ENCODE measurements around the gene PPP2R1B. TPM values are rescaled to one million over a fixed set of nuclear protein-coding genes. Genes with fewer than 3 reads are reported as not detected.

PPP2R1B gene
- total RNA-seq, 2 experiments from 2014 or later: 34.5 to 39.2 TPM

DNA sequence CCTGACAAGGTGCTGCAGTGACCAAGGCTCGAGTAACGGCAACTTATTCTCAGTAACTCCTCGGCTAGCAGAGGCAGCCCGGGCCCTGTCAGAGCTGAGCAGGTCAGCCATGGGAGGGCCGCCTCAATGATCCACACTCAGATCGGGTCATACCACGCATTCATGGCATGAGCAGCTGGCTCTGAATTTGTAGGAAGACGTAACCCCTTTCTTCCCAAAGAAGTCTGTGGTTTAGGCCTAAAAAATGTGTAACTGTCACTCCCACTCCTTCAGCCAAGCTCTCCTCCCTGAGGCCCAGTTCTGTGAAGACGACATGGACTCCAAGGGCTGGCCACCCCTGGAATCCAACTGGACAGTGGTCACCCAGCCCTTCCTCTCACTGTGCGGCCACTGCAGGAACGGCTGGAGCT, 30.0 kb downstream of the PPP2R1B start:
- Mint-ChIP-seq H3K4me1 (ENCODE audit: low read depth) (peaks cover 21% of the 10 kb centered on the region), H3K27ac (peak overlapping the region; percentile 19), H3K27me3 (no peaks in the 10 kb centered on the region), H3K36me3 (ENCODE audit: low read depth) (peaks cover 33% of the 10 kb centered on the region), H3K9me3 (no peaks in the 10 kb centered on the region), H3K4me3 (no peak overlapping the region)
- intact Hi-C loops (cut with DNase I, micrococcal nuclease): no loop called here
- DNase-seq (no peak), ATAC-seq (ENCODE audit: poor library complexity) (peak; percentile 16)
- no peaks in the 10 kb centered on the region for H3K27me3 ChIP-seq (ENCODE audit: control insufficient read depth in 1 of 2, insufficient read depth in 2 of 2, low read length in 2 of 2)
- H3K9me3 ChIP-seq (ENCODE audit: control insufficient read depth in 1 of 2, insufficient read depth in 1 of 2, low read length in 2 of 2): no peaks in the 10 kb centered on the region
- H3K27ac ChIP-seq (ENCODE audit: low read depth in 1 of 2, low read length in 2 of 2): no peak overlapping the region
- TF ChIP-seq, protein P1, sequence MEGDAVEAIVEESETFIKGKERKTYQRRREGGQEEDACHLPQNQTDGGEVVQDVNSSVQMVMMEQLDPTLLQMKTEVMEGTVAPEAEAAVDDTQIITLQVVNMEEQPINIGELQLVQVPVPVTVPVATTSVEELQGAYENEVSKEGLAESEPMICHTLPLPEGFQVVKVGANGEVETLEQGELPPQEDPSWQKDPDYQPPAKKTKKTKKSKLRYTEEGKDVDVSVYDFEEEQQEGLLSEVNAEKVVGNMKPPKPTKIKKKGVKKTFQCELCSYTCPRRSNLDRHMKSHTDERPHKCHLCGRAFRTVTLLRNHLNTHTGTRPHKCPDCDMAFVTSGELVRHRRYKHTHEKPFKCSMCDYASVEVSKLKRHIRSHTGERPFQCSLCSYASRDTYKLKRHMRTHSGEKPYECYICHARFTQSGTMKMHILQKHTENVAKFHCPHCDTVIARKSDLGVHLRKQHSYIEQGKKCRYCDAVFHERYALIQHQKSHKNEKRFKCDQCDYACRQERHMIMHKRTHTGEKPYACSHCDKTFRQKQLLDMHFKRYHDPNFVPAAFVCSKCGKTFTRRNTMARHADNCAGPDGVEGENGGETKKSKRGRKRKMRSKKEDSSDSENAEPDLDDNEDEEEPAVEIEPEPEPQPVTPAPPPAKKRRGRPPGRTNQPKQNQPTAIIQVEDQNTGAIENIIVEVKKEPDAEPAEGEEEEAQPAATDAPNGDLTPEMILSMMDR (IDR thresholded peaks at IDR 0.05): no peak
- H3K4me3 ChIP-seq (ENCODE audit: low read length): no peak overlapping the region
- H3K36me3 ChIP-seq (ENCODE audit: insufficient read depth, low read length): peaks cover 12% of the 10 kb centered on the region
- ChIA-PET POLR2A (no interaction called here), CTCF (interaction anchor here (0.6 kb wide), 1 partner anchor 193 kb away, joined by 4 read pairs; no protein-coding TSS in a partner anchor)
- peaks cover 6% of the 10 kb centered on the region for H3K4me1 ChIP-seq (ENCODE audit: insufficient read depth, low read length)

- ChIA-PET CTCF (no interaction called here), POLR2A (interaction anchor here (0.6 kb wide), 1 partner anchor 192 kb away, joined by 3 read pairs; no protein-coding TSS in a partner anchor)
- H3K27me3 Mint-ChIP-seq: no peaks in the 10 kb centered on the region
- H3K4me1 Mint-ChIP-seq (ENCODE audit: low read depth): peaks cover 21% of the 10 kb centered on the region
- H3K27me3 ChIP-seq (ENCODE audit: control insufficient read depth in 1 of 2, insufficient read depth in 2 of 2, low read length in 2 of 2): no peaks in the 10 kb centered on the region
- H3K4me1 ChIP-seq (ENCODE audit: insufficient read depth, low read length): peaks cover 6% of the 10 kb centered on the region
- peaks cover 26% of the 10 kb centered on the region for H3K36me3 Mint-ChIP-seq (ENCODE audit: low read depth)
- ATAC-seq (ENCODE audit: poor library complexity) (peak; percentile 33), DNase-seq (peak in 1 of 14 experiments; percentile 7)
- H3K4me3 Mint-ChIP-seq: no peak overlapping the region
- no peaks in the 10 kb centered on the region for H3K9me3 Mint-ChIP-seq
- H3K9me3 ChIP-seq (ENCODE audit: control insufficient read depth in 1 of 2, insufficient read depth in 1 of 2, low read length in 2 of 2): no peaks in the 10 kb centered on the region
- H3K36me3 ChIP-seq (ENCODE audit: insufficient read depth, low read length): peaks cover 5% of the 10 kb centered on the region
- intact Hi-C loops (cut with DNase I, micrococcal nuclease): no loop called here
- no peak overlapping the region for H3K4me3 ChIP-seq (ENCODE audit: low read length)
- peak overlapping the region; percentile 84 for H3K27ac Mint-ChIP-seq
- TF ChIP-seq, protein P1 (IDR thresholded peaks at IDR 0.05): no peak
- H3K27ac ChIP-seq (ENCODE audit: low read depth in 1 of 2, low read length in 2 of 2): no peak overlapping the region
These were observed 30.7 kb downstream of the PPP2R1B start for GRCh38 chr11:111735262-111736116.

GRCh38 chr11:111734954-111735261, 31.3 kb downstream of the PPP2R1B start:
- CTCF ChIA-PET: no interaction called here
- TF ChIP-seq, protein P1 (IDR thresholded peaks at IDR 0.05): no peak
- Mint-ChIP-seq H3K4me1 (ENCODE audit: low read depth) (peaks cover 21% of the 10 kb centered on the region), H3K9me3 (no peaks in the 10 kb centered on the region), H3K27me3 (no peaks in the 10 kb centered on the region), H3K27ac (peak overlapping the region; percentile 84), H3K4me3 (no peak overlapping the region), H3K36me3 (ENCODE audit: low read depth) (peaks cover 20% of the 10 kb centered on the region)
- peaks cover 6% of the 10 kb centered on the region for H3K4me1 ChIP-seq (ENCODE audit: insufficient read depth, low read length)
- ATAC-seq (ENCODE audit: poor library complexity): no peak
- H3K36me3 ChIP-seq (ENCODE audit: insufficient read depth, low read length): peaks cover 6% of the 10 kb centered on the region
- no peaks in the 10 kb centered on the region for H3K9me3 ChIP-seq (ENCODE audit: control insufficient read depth in 1 of 2, insufficient read depth in 1 of 2, low read length in 2 of 2)
- no peak for DNase-seq
- intact Hi-C loops (cut with DNase I, micrococcal nuclease): no loop called here
- no peak overlapping the region for H3K4me3 ChIP-seq (ENCODE audit: low read length)
- POLR2A ChIA-PET: interaction anchor here (0.6 kb wide), 1 partner anchor 191 kb away, joined by 3 read pairs; no protein-coding TSS in a partner anchor
- H3K27me3 ChIP-seq (ENCODE audit: control insufficient read depth in 1 of 2, insufficient read depth in 2 of 2, low read length in 2 of 2): no peaks in the 10 kb centered on the region
- no peak overlapping the region for H3K27ac ChIP-seq (ENCODE audit: low read depth in 1 of 2, low read length in 2 of 2)

Data from CD4-positive, alpha-beta T cell (primary cell).